ENCODE results near the gene GORASP1. TPM values are rescaled to one million over a fixed set of nuclear protein-coding genes. Genes with fewer than 3 reads are reported as not detected.

GORASP1 gene
- total RNA-seq = 52.8 to 60.9 TPM (median 54.2 TPM) in 3 replicates
- long read RNA-seq, transcript GORASP1-213 (9 exons, 2,873 nt) = minor isoform, 5 of 87 reads
- long read RNA-seq, transcript GORASP1-201 (9 exons, 3,722 nt) = major isoform, 51 of 87 reads
- long read RNA-seq, partial matches to known transcripts = 3 of 87 reads
- long read RNA-seq, other reads (novel, unspliced or antisense) = 24 of 87 reads

- H3K36me3 Mint-ChIP-seq (ENCODE audit: low read depth) = peaks cover under 1% of the 10 kb centered on the region
- H3K4me1 Mint-ChIP-seq (ENCODE audit: low read depth) = peaks cover 49% of the 10 kb centered on the region
- no peaks in the 10 kb centered on the region for H3K27me3 Mint-ChIP-seq (ENCODE audit: low read depth)
- H3K9me3 Mint-ChIP-seq (ENCODE audit: low read depth) = no peaks in the 10 kb centered on the region
- no peak for DNase-seq (ENCODE audit: low spot score)
- H3K27ac Mint-ChIP-seq (ENCODE audit: unreplicated experiment) = peak within 1 kb of the TSS; percentile 97
- H3K4me3 Mint-ChIP-seq (ENCODE audit: unreplicated experiment) = peak within 1 kb of the TSS; percentile 98
- peak; percentile 8 for TF ChIP-seq CTCF (IDR thresholded peaks at IDR 0.05)
Observed at GRCh38 chr3:39107388-39108199, at the start of gene GORASP1, which contains the start of gene TTC21A. Gene GORASP1 (minus strand): TSS chr3:39107627. CDS start chr3:39107541, 86 bp downstream. Gene TTC21A (plus strand): TSS chr3:39107680. CDS start chr3:39107838, 158 bp downstream.

- Mint-ChIP-seq H3K27ac (ENCODE audit: unreplicated experiment) (no peak overlapping the region), H3K36me3 (ENCODE audit: low read depth) (peaks cover 2% of the 10 kb centered on the region), H3K27me3 (ENCODE audit: low read depth) (no peaks in the 10 kb centered on the region), H3K4me3 (ENCODE audit: unreplicated experiment) (no peak overlapping the region), H3K9me3 (ENCODE audit: low read depth) (no peaks in the 10 kb centered on the region), H3K4me1 (ENCODE audit: low read depth) (peaks cover 19% of the 10 kb centered on the region)
- no peak for DNase-seq (ENCODE audit: low spot score)
- no peak for TF ChIP-seq CTCF (IDR thresholded peaks at IDR 0.05)
Observed at GRCh38 chr3:39156421-39156820, 49.0 kb upstream of the GORASP1 start.

- Mint-ChIP-seq H3K27ac (ENCODE audit: unreplicated experiment) (peak overlapping the region; percentile 39), H3K4me3 (ENCODE audit: unreplicated experiment) (peak overlapping the region; percentile 56), H3K9me3 (ENCODE audit: low read depth) (no peaks in the 10 kb centered on the region), H3K27me3 (ENCODE audit: low read depth) (no peaks in the 10 kb centered on the region), H3K36me3 (ENCODE audit: low read depth) (peaks cover 2% of the 10 kb centered on the region), H3K4me1 (ENCODE audit: low read depth) (peaks cover 38% of the 10 kb centered on the region)
- DNase-seq (ENCODE audit: low spot score) = peak; percentile 85
- TF ChIP-seq CTCF (IDR thresholded peaks at IDR 0.05) = no peak
Observed at GRCh38 chr3:39154280-39155021, 47.0 kb upstream of the GORASP1 start.

- Mint-ChIP-seq H3K27me3 (ENCODE audit: low read depth) (no peaks in the 10 kb centered on the region), H3K27ac (ENCODE audit: unreplicated experiment) (peak overlapping the region; percentile 39), H3K36me3 (ENCODE audit: low read depth) (peaks cover 2% of the 10 kb centered on the region), H3K4me3 (ENCODE audit: unreplicated experiment) (peak overlapping the region; percentile 56), H3K9me3 (ENCODE audit: low read depth) (no peaks in the 10 kb centered on the region), H3K4me1 (ENCODE audit: low read depth) (peaks cover 44% of the 10 kb centered on the region)
- TF ChIP-seq CTCF (IDR thresholded peaks at IDR 0.05) = no peak
- DNase-seq (ENCODE audit: low spot score) = no peak
Observed at GRCh38 chr3:39153977-39154279, 46.5 kb upstream of the GORASP1 start.
